DND-41 (cell line): Measurements from ENCODE around the gene POLK.

Source experiments
- CTCF ChIP-seq: IDR thresholded peaks from 2 replicates; pipeline ENCODE4 v1.5.1; 2012; ENCODE audit warnings: borderline replicate concordance, low read length, moderate library complexity, mild to moderate bottlenecking; ENCODE audit not compliant: poor library complexity, severe bottlenecking; ENCODE audit errors: extremely low read depth
- EZH2 ChIP-seq: IDR thresholded peaks from 3 replicates; pipeline ENCODE4 v1.6.1; 2012; ENCODE audit warnings: borderline replicate concordance, low read depth, mild to moderate bottlenecking, moderate library complexity, low read length, inconsistent platforms; ENCODE audit not compliant: severe bottlenecking

GRCh38 chr5:75507841-75508240, 3.9 kb upstream of the POLK start:
- TF ChIP-seq CTCF: no peak
- TF ChIP-seq EZH2: no peak
